Right lobe of liver (tissue), 4 donors: ENCODE data around the gene CRB3.

Experiments used
- CTCF ChIP-seq, 4 donors: fragments of 200-600 bp in 3 of 4; fragments of 450-650 bp in 1 of 4; IDR thresholded peaks; one replicate each; pipeline versions ENCODE4 v1.5.1 to v1.8.0; 2016 to 2022; ENCODE audit warnings: antibody characterized with exemption in 4 of 4, mild to moderate bottlenecking in 2 of 4
- POLR2A ChIP-seq: fragments of 450-650 bp; IDR thresholded peaks from one replicate; pipeline ENCODE4 v1.6.1; 2017; ENCODE audit warnings: antibody characterized with exemption, mild to moderate bottlenecking
- donor health status: DM: no; HTN: no; CAD: no.
- donor health status: DM: no; HTN: no; CAD: no.
- donor health status: DM: no; HTN: yes; CAD: no.

GRCh38 chr19:6465663-6466062 is 1.6 kb downstream of the CRB3 start:
- TF ChIP-seq CTCF (IDR thresholded peaks at IDR 0.05) (no peak), POLR2A (no peak)
